Left ventricle myocardium inferior (tissue), 1 donor: ENCODE results near the gene S100A3. TPM values are rescaled to one million over a fixed set of nuclear protein-coding genes. Genes with fewer than 3 reads are reported as not detected.
"Not testable (repeated sequence)": the region's sequence is repeated elsewhere in the genome, so short reads cannot be mapped to it uniquely, and the experiment has no call there.

Experiments used
- DNase-seq: peaks from one replicate; pipeline ENCODE4 v3.0.0-alpha.2; 2020
- H3K27ac ChIP-seq: fragments of 200-600 bp; replicated peaks from 2 replicates; pipeline ENCODE4 v1.8.0; 2021
- H3K27me3 ChIP-seq: fragments of 200-600 bp; 2 replicates; pipeline ENCODE4 v1.8.0; 2021; ENCODE audit warnings: low read depth
- H3K36me3 ChIP-seq: fragments of 200-600 bp; 2 replicates; pipeline ENCODE4 v1.8.0; 2021
- H3K4me1 ChIP-seq: fragments of 200-600 bp; 2 replicates; pipeline ENCODE4 v1.8.0; 2021
- H3K4me3 ChIP-seq: fragments of 200-600 bp; 2 replicates; pipeline ENCODE4 v1.8.0; 2021; ENCODE audit warnings: mild to moderate bottlenecking, moderate library complexity
- H3K9me3 ChIP-seq: fragments of 200-600 bp; replicated peaks from 2 replicates; pipeline ENCODE4 v1.8.0; 2021
- CTCF ChIP-seq: fragments of 200-600 bp; IDR thresholded peaks from 2 replicates; pipeline ENCODE4 v1.8.0; 2021; ENCODE audit warnings: antibody characterized with exemption, mild to moderate bottlenecking, borderline replicate concordance
- intact Hi-C: fragments of 100-400 bp; cut with micrococcal nuclease; formaldehyde crosslinking; loops from one replicate; pipeline ENCODE4 v1.11.0; 2022
- total RNA-seq: library from RNA; stranded (reverse); fragmentation: NEBNext Ultra II Directional; extraction: Animal tissue kit (Norgen Biotek cat#: 25700); gene quantifications from one replicate; pipeline ENCODE4 v1.2.1, GENCODE V29; 2021
- donor health status: DM: no; HTN: yes; CAD: no; lungs with severe emphysema.

Gene S100A3
- total RNA-seq, 1 donor from 2014 or later: 0.36 TPM

- intact Hi-C loops: loop anchor here (5.0 to 10.0 kb wide), 2 partner anchors 34 to 52 kb away; no protein-coding TSS in a partner anchor
- H3K9me3 ChIP-seq: no peaks in the 10 kb centered on the region
- peaks cover 40% of the 10 kb centered on the region for H3K4me1 ChIP-seq
- H3K36me3 ChIP-seq: no peaks in the 10 kb centered on the region
- DNase-seq: peak; percentile 92
- no peaks in the 10 kb centered on the region for H3K27me3 ChIP-seq
- H3K27ac ChIP-seq: peak overlapping the region; percentile 91
- H3K4me3 ChIP-seq: no peak overlapping the region
- no peak for TF ChIP-seq CTCF
Observed at GRCh38 chr1:153566414-153567371, 17.6 kb upstream of the S100A3 start.

DNA sequence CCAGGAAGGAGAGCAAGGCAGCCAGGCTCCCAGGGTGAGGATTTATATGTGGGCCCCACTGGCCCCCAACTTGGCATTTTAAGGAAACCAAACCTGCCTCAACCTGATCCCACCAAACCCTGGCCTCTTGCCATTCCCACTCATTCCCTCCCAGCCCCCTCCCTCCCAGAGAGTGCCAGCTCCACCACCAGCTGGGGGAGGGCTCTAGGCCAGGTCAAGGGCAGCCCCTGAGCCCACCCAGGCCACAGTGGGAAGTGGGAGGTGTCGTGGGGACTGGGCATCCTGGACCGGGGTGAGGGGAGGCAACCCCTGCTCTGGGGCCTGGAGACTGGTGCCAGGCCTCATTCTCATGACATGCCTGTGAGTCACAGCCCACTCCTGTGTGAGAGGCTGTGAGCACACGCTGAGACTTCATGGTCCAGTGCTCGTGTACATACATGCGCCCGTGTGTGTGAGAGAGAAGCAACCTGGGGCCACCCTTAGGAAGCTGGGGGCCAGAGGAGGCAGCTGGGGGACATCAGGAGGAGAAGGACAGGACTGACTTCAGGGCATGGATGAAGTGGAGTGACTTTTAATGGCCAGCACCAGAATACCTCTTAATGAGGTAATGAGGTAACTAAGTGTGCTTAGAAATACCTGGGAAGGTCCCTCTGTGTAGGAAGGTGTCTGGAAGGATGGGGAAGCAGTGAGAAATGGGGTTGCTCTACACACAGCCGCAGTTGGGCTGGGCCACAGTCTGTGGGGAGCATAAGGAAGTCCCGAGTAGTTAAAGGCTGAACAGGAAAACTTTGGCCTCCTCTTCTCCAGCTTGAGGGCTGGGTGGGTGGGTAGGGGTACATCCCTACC, 16.7 kb upstream of the S100A3 start, which contains the start of gene S100A2:
Gene S100A2 (minus strand): TSS at position 316 of the 846 bp plus-strand sequence. CDS start 1,967 bp downstream, outside the sequence.
- Histone ChIP-seq H3K4me3 (no peak within 1 kb of the TSS), H3K27me3 (no peaks in the 10 kb centered on the region), H3K27ac (peak within 1 kb of the TSS; percentile 91), H3K4me1 (peaks cover 40% of the 10 kb centered on the region), H3K9me3 (no peaks in the 10 kb centered on the region), H3K36me3 (no peaks in the 10 kb centered on the region)
- no peak for TF ChIP-seq CTCF
- DNase-seq: no peak
- intact Hi-C loops: loop anchor here (5.0 to 10.0 kb wide), 2 partner anchors 33 to 51 kb away; no protein-coding TSS in a partner anchor

DNA sequence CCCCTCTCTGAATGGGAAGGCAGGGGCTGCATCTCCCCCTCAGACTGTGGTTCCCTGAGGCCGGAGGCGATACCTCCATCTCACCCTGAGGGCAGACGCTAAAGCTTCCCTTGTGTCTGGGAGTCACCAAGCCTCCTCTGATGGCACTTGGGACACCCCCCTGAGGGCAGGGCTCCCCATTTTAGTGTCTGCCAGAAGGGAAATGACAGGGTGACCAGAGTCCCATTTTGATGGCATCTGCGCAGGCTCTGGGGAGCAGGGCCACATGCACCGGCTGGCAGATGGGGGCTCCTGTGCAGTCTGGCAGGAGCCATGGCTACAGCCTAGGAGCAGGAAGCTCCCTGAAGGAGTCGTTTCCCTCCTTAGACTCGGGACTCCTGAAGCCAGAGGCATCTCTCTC, 14.9 kb upstream of the S100A3 start:
- intact Hi-C loops: loop anchor here (10.0 kb wide), 1 partner anchor 49 kb away; no protein-coding TSS in a partner anchor
- TF ChIP-seq CTCF: no peak
- Histone ChIP-seq H3K4me1 (peaks cover 40% of the 10 kb centered on the region), H3K27me3 (no peaks in the 10 kb centered on the region), H3K9me3 (no peaks in the 10 kb centered on the region), H3K4me3 (no peak overlapping the region), H3K36me3 (no peaks in the 10 kb centered on the region), H3K27ac (no peak overlapping the region)
- no peak for DNase-seq

GRCh38 chr1:153563483-153563901, 14.4 kb upstream of the S100A3 start:
- intact Hi-C loops: loop anchor here (10.0 kb wide), 1 partner anchor 49 kb away; no protein-coding TSS in a partner anchor
- Histone ChIP-seq H3K27me3 (no peaks in the 10 kb centered on the region), H3K4me3 (no peak overlapping the region), H3K4me1 (peaks cover 35% of the 10 kb centered on the region), H3K9me3 (no peaks in the 10 kb centered on the region), H3K27ac (no peak overlapping the region), H3K36me3 (no peaks in the 10 kb centered on the region)
- no peak for TF ChIP-seq CTCF
- DNase-seq: no peak

DNA sequence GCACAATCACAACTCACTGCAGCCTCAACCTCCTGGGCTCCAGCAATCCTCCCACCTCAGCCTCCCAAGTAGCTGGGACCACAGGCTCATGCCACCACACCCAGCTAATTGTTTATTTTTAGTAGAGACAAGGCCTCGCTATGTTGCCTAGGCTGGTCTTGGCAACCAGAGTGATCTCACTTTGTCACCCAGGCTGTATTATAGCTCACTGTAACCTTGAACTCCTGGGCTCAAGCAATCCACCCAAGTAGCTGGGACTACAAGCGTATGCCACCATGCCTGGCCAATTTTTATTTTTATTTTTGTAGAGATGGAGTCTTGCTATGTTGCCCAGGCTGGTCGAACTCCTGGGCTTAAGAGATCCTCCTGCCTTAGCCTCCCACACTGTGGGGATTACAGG, 13.0 kb upstream of the S100A3 start:
- not testable (repeated sequence) for H3K27ac ChIP-seq, DNase-seq, H3K9me3 ChIP-seq, H3K4me3 ChIP-seq, H3K27me3 ChIP-seq, H3K36me3 ChIP-seq
- peaks cover 20% of the 10 kb centered on the region for H3K4me1 ChIP-seq
- intact Hi-C loops: loop anchor here (10.0 kb wide), 1 partner anchor 47 kb away; no protein-coding TSS in a partner anchor
